Fibroblast of pulmonary artery (primary cell): ENCODE data around the gene RNF220.

ENCODE experiments used
- DNase-seq: peaks from one replicate; pipeline ENCODE4 v3.0.0-alpha.2; 2010; ENCODE audit warnings: low read depth
- H3K4me3 ChIP-seq: replicated peaks from 2 replicates; pipeline ENCODE4 v1.5.1; 2011; ENCODE audit warnings: low read depth, mild to moderate bottlenecking, control low read depth, low read length, moderate library complexity
- CTCF ChIP-seq: IDR thresholded peaks from 2 replicates; pipeline ENCODE4 v1.5.1; 2011; ENCODE audit warnings: mild to moderate bottlenecking, control low read depth, low read length, inconsistent platforms; ENCODE audit errors: missing control alignments

The RNF220 gene

GRCh38 chr1:44670751-44671640, 265.9 kb downstream of the RNF220 start:
- DNase-seq: no peak
- H3K4me3 ChIP-seq: no peak overlapping the region
- TF ChIP-seq CTCF: no peak

GRCh38 chr1:44672254-44672955, 267.4 kb downstream of the RNF220 start:
- no peak for TF ChIP-seq CTCF
- peak; percentile 24 for DNase-seq
- no peak overlapping the region for H3K4me3 ChIP-seq

- no peak for TF ChIP-seq CTCF
- DNase-seq: no peak
- peak overlapping the region; percentile 79 for H3K4me3 ChIP-seq
Observed at GRCh38 chr1:44672961-44673674, 268.1 kb downstream of the RNF220 start.

- DNase-seq: no peak
- no peak for TF ChIP-seq CTCF
- H3K4me3 ChIP-seq: peak overlapping the region; percentile 79
Observed at GRCh38 chr1:44673675-44674112, 268.6 kb downstream of the RNF220 start.

GRCh38 chr1:44674113-44675000, 269.3 kb downstream of the RNF220 start, which contains the start of the genes ARMH1 and TMEM53:
ARMH1 (plus strand) TSS chr1:44674714; CDS start chr1:44689698, 14,984 bp downstream.
TMEM53 (minus strand) TSS chr1:44674481; CDS start chr1:44674391, 90 bp downstream.
- TF ChIP-seq CTCF: no peak
- H3K4me3 ChIP-seq: peak within 1 kb of the TSS; percentile 79
- DNase-seq: peak; percentile 99

- no peak for DNase-seq
- H3K4me3 ChIP-seq: peak overlapping the region; percentile 79
- no peak for TF ChIP-seq CTCF
Observed at GRCh38 chr1:44675186-44675585, 270.1 kb downstream of the RNF220 start.
